Adrenal gland (tissue), 12 donors: ENCODE measurements around the gene MAGI2. TPM values are rescaled to one million over a fixed set of nuclear protein-coding genes. Genes with fewer than 3 reads are reported as not detected.

ENCODE experiments used
- DNase-seq, 7 donors: peaks; one replicate each; pipeline ENCODE4 v3.0.0-alpha.2; 2019 to 2020
- H3K27ac ChIP-seq, 5 donors: fragments of 200-600 bp; sonication (generic) in 4 of 5; 1 replicate in 3 of 5; 2 replicates in 2 of 5; pipeline versions ENCODE4 v1.5.1 to v1.8.0; 2016 to 2020; ENCODE audit warnings: mild to moderate bottlenecking in 1 of 5
- H3K27me3 ChIP-seq: fragments of 200-600 bp; 2 replicates; pipeline ENCODE4 v1.8.0; 2021
- H3K36me3 ChIP-seq, 2 donors: fragments of 200-600 bp; replicated peaks in 1 of 2; 1 replicate in 1 of 2; 2 replicates in 1 of 2; pipeline versions ENCODE4 v1.5.1 to v1.8.0; 2018 to 2022
- H3K4me1 ChIP-seq, 2 donors: fragments of 200-600 bp; replicated peaks in 1 of 2; 1 replicate in 1 of 2; 2 replicates in 1 of 2; pipeline versions ENCODE4 v1.5.1 to v1.8.0; 2018 to 2021
- H3K4me3 ChIP-seq, 4 donors: fragments of 200-600 bp; sonication (generic) in 3 of 4; one replicate each; pipeline ENCODE4 v1.5.1; 2016 to 2018
- H3K9me3 ChIP-seq, 3 donors: fragments of 200-600 bp; sonication (generic) in 1 of 3; replicated peaks in 1 of 3; 1 replicate in 2 of 3; 2 replicates in 1 of 3; pipeline versions ENCODE4 v1.5.1 to v1.8.0; 2016 to 2021
- POLR2A ChIP-seq, 2 donors: fragments of 450-650 bp; IDR thresholded peaks; one replicate each; pipeline ENCODE4 v1.6.1; 2017; ENCODE audit warnings: antibody characterized with exemption in 2 of 2, mild to moderate bottlenecking in 2 of 2, moderate library complexity in 1 of 2
- WGBS, 4 donors: extraction: QIAGEN DNeasy Blood & Tissue Kit in 2 of 4; methylation state at CpG; one replicate each; pipeline versions ENCODE4 v1.1.5 to v1.1.7; 2013 to 2017; 5-methylcytosine and 5-hydroxymethylcytosine counted together
- intact Hi-C, 2 donors: fragments of 100-400 bp; cut with DNase I; formaldehyde crosslinking; loops; one replicate each; pipeline versions ENCODE4 v1.14.1 to v1.15.0; 2022 to 2023
- polyA plus RNA-seq, 3 donors: library from polyadenylated mRNA; stranded (reverse); fragments of 200-250 nt in 2 of 3; fragments of 350-450 nt in 1 of 3; fragmentation: Illumina TruSeq in 1 of 3; extraction: RNeasy Lipid Tissue Mini Kit (QIAGEN cat#74804) in 1 of 3; gene quantifications; one replicate each; pipeline ENCODE4 v1.2.3, GENCODE V29; 2013 to 2014
- total RNA-seq, 9 donors: library from RNA; depleted of rRNA in 4 of 9; stranded (reverse); fragments of >200 nt in 4 of 9; fragments of 120-200 nt in 1 of 9; fragmentation: NEBNext Ultra II Directional in 1 of 9; extraction: Animal tissue kit (Norgen Biotek cat#: 25700) in 1 of 9; gene quantifications; one replicate each; pipeline versions ENCODE4 v1.1.0 to v1.2.4, GENCODE V29; 2013 to 2023
- TF ChIP-seq, protein P1 (sequence below), 6 experiments: fragments of 450-650 bp in 4 of 6; fragments of 200-600 bp in 2 of 6; sonication (generic) in 1 of 6; IDR thresholded peaks; 1 replicate in 5 of 6; 2 replicates in 1 of 6; pipeline versions ENCODE4 v1.5.1 to v1.8.0; 2016 to 2021; ENCODE audit warnings: antibody characterized with exemption in 6 of 6, mild to moderate bottlenecking in 2 of 6, moderate library complexity in 1 of 6
- donor health status: healthy with polysubstance abuse.
- donor health status: Bipolar disorder and iron deficiency.
- donor health status: DM: yes; HTN: yes; CAD: no.
- donor health status: DM: no; HTN: no; CAD: no.
- donor health status: DM: no; HTN: no; CAD: no.
- donor health status: DM: yes; HTN: yes; CAD: no.

Gene MAGI2
- total and polyA plus RNA-seq, 12 donors: 3.2 to 37.1 (median 17.1) TPM

DNA sequence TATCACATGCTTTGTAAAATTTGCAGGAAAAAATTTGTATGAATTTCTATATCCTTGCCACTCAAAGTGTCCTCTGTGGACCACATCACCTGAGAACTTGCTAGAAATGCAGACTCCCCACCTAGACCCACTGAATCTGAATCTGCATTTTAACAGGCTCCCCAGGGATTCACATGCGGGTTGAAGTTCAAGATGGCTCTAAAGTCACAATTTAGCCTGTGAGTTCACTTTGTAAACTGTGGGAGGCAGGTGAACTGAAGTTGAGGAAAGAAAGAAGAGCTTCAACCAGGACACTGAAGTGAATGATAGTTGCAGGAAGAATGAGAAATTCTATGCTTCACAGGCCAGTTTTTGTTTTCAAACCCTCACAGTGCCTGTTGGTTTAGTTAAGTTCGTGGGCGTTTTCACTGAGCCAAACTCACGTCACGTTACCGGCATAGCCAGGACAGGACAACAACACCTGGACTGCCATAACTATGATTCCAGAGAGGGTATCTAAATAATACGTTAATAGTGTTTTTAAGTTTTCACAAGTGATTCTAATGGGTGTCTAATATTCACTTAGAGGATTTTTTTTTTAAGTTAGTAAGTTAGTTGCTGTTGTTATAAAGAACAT, 1414.9 kb downstream of the MAGI2 start:
- Histone ChIP-seq H3K27ac (no peak overlapping the region), H3K9me3 (no peaks in the 10 kb centered on the region), H3K4me3 (no peak overlapping the region), H3K36me3 (no peaks in the 10 kb centered on the region), H3K4me1 (no peaks in the 10 kb centered on the region), H3K27me3 (no peaks in the 10 kb centered on the region)
- TF ChIP-seq, protein P1, sequence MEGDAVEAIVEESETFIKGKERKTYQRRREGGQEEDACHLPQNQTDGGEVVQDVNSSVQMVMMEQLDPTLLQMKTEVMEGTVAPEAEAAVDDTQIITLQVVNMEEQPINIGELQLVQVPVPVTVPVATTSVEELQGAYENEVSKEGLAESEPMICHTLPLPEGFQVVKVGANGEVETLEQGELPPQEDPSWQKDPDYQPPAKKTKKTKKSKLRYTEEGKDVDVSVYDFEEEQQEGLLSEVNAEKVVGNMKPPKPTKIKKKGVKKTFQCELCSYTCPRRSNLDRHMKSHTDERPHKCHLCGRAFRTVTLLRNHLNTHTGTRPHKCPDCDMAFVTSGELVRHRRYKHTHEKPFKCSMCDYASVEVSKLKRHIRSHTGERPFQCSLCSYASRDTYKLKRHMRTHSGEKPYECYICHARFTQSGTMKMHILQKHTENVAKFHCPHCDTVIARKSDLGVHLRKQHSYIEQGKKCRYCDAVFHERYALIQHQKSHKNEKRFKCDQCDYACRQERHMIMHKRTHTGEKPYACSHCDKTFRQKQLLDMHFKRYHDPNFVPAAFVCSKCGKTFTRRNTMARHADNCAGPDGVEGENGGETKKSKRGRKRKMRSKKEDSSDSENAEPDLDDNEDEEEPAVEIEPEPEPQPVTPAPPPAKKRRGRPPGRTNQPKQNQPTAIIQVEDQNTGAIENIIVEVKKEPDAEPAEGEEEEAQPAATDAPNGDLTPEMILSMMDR (IDR thresholded peaks at IDR 0.05): no peak
- no peak for TF ChIP-seq POLR2A (IDR thresholded peaks at IDR 0.05)
- intact Hi-C loops: no loop called here
- no peak for DNase-seq
- 75 to 88% (median 84%) methylated on average over 7 of the region's 7 CpGs for WGBS, 4 donors

DNA sequence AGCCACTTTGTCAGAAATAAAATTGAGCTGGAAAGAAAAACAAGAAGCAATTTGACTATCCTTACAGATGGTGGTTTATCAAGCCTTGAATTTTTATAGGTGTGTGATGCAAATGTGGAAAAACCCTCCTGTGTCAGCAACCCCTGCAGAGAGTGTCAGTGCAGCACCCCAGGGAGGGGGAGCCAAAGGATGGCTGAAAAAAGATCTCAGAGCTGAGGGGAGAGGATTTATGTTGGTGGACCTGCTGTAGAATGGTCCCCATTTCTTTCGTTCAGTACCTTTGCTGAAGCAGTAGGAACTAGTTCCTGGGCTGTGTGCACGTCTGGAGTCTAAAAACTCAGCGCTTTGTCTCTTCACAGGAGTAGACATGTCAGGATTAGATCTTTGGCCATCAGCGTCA, 1415.9 kb downstream of the MAGI2 start:
- Histone ChIP-seq H3K27me3 (no peaks in the 10 kb centered on the region), H3K36me3 (no peaks in the 10 kb centered on the region), H3K9me3 (no peaks in the 10 kb centered on the region), H3K27ac (no peak overlapping the region), H3K4me3 (no peak overlapping the region), H3K4me1 (no peaks in the 10 kb centered on the region)
- DNase-seq: no peak
- intact Hi-C loops: no loop called here
- 83 to 90% (median 88%) methylated on average over 4 of the region's 4 CpGs for WGBS, 4 donors
- TF ChIP-seq, protein P1 (IDR thresholded peaks at IDR 0.05): no peak
- TF ChIP-seq POLR2A (IDR thresholded peaks at IDR 0.05): no peak

DNA sequence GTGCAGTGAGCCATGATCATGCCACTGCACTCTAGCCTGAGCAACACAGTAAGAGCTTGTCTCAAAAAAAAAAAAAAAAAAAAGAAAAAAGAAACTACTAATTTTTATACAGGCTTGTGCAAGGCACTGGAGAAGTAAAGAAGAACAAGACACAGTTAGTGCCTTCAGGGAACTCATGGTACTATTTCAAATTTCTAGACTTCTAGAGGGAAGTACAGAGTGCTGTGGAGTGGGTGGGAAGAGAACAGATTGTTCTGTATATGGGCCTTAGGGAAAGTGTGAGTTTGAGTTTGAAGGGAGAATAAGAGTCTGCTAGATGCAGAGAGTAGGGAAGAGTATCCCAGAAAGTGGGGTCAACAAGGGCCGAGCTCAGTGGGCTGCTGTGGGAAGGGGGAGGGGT, 1420.1 kb downstream of the MAGI2 start:
- Histone ChIP-seq H3K4me1 (no peaks in the 10 kb centered on the region), H3K36me3 (no peaks in the 10 kb centered on the region), H3K9me3 (no peaks in the 10 kb centered on the region), H3K4me3 (no peak overlapping the region), H3K27ac (no peak overlapping the region), H3K27me3 (no peaks in the 10 kb centered on the region)
- TF ChIP-seq, protein P1 (IDR thresholded peaks at IDR 0.05): no peak
- no peak for TF ChIP-seq POLR2A (IDR thresholded peaks at IDR 0.05)
- WGBS, 4 donors: 87 to 94% (median 89%) methylated on average over 1 of the region's 1 CpG
- intact Hi-C loops: no loop called here
- no peak for DNase-seq

DNA sequence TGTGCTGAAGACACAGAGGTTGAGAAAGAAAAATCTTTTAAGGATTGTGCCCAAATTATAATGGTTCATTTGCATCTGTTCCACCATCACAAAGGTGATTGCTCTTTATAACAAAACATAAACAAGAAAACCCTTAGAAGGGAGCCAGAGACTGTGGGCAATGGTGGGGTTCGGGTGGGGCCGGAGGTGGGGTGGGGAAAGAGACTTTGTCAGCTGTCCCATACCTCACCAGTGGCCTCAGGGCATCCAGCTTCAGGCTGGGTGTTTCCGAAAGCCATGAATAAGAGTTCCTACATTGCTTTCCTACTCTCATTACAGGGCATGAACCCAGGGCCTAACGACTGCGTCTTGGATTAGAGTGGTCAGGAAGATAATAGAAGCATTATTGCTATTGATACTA, 1427.0 kb downstream of the MAGI2 start:
- no peaks in the 10 kb centered on the region for H3K27me3 ChIP-seq
- 78 to 97% (median 95%) methylated on average over 5 of the region's 5 CpGs for WGBS, 4 donors
- H3K4me3 ChIP-seq: no peak overlapping the region
- no peak for DNase-seq
- H3K4me1 ChIP-seq: no peaks in the 10 kb centered on the region
- no peaks in the 10 kb centered on the region for H3K9me3 ChIP-seq
- H3K36me3 ChIP-seq: no peaks in the 10 kb centered on the region
- no peak overlapping the region for H3K27ac ChIP-seq
- intact Hi-C loops: no loop called here
- no peak for TF ChIP-seq POLR2A (IDR thresholded peaks at IDR 0.05)
- TF ChIP-seq, protein P1 (IDR thresholded peaks at IDR 0.05): no peak
